ENCODE measurements around the gene CLIC2.

GRCh38 chrX:155326610-155327009 is 7.8 kb downstream of the CLIC2 start:
- no peak for TF ChIP-seq POLR2A (IDR thresholded peaks at IDR 0.05)
- TF ChIP-seq CTCF (IDR thresholded peaks at IDR 0.05) = no peak

All from uterus (tissue), 2 donors.